Retinal pigment epithelial cell (primary cell): ENCODE data around the gene GAL3ST1.
"Not testable (repeated sequence)": the region's sequence is repeated elsewhere in the genome, so short reads cannot be mapped to it uniquely, and the experiment has no call there.

Experiments used
- DNase-seq: peaks from one replicate; pipeline ENCODE4 v3.0.0-alpha.2; 2010; ENCODE audit warnings: low read depth
- H3K4me3 ChIP-seq: 2 replicates; pipeline ENCODE4 v1.5.1; 2011; ENCODE audit warnings: mild to moderate bottlenecking, low read length, control low read depth, moderate library complexity
- TF ChIP-seq, protein P1 (sequence below): conservative IDR thresholded peaks from 2 replicates; pipeline ENCODE4 v1.5.1; 2011; ENCODE audit warnings: low read depth, low read length, control low read depth, inconsistent platforms

GAL3ST1 gene

GRCh38 chr22:30574095-30574981, at the start of gene GAL3ST1:
Gene GAL3ST1, minus strand, starts transcription at chr22:30574665. Its CDS starts 17,273 bp downstream, at chr22:30557392.
- TF ChIP-seq, protein P1, sequence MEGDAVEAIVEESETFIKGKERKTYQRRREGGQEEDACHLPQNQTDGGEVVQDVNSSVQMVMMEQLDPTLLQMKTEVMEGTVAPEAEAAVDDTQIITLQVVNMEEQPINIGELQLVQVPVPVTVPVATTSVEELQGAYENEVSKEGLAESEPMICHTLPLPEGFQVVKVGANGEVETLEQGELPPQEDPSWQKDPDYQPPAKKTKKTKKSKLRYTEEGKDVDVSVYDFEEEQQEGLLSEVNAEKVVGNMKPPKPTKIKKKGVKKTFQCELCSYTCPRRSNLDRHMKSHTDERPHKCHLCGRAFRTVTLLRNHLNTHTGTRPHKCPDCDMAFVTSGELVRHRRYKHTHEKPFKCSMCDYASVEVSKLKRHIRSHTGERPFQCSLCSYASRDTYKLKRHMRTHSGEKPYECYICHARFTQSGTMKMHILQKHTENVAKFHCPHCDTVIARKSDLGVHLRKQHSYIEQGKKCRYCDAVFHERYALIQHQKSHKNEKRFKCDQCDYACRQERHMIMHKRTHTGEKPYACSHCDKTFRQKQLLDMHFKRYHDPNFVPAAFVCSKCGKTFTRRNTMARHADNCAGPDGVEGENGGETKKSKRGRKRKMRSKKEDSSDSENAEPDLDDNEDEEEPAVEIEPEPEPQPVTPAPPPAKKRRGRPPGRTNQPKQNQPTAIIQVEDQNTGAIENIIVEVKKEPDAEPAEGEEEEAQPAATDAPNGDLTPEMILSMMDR, result no peak
- H3K4me3 ChIP-seq, result peak within 1 kb of the TSS; percentile 29
- DNase-seq, result no peak

- not testable (repeated sequence) for DNase-seq, H3K4me3 ChIP-seq
These were observed 45.4 kb upstream of the GAL3ST1 start for GRCh38 chr22:30619909-30620308.

DNA sequence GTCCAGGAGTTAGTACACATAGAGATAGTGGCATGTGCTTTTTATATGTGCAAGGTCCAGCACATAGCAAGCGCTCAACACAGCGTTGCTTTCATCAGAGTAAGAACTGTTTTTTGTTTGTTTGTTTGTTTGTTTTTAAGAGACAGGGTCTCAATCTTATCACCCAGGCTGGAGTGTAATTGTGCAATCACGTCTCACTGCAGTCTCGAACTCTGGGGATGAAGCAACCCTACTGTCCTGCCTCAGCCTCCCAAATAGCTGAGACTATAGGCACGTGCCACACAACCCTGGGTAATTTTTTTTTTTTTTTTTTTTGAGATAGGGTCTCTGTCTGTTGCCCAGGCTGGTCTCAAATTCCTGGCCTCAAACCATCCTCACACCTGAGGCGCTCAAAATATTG, 43.4 kb upstream of the GAL3ST1 start:
- H3K4me3 ChIP-seq, result no peak overlapping the region
- no peak for DNase-seq
- TF ChIP-seq, protein P1, result no peak

- DNase-seq, result no peak
- no peak overlapping the region for H3K4me3 ChIP-seq
- TF ChIP-seq, protein P1, result no peak
These were observed 41.1 kb upstream of the GAL3ST1 start for GRCh38 chr22:30615543-30615954.

GRCh38 chr22:30614879-30615278, 40.4 kb upstream of the GAL3ST1 start:
- DNase-seq, result no peak
- TF ChIP-seq, protein P1, result no peak

DNA sequence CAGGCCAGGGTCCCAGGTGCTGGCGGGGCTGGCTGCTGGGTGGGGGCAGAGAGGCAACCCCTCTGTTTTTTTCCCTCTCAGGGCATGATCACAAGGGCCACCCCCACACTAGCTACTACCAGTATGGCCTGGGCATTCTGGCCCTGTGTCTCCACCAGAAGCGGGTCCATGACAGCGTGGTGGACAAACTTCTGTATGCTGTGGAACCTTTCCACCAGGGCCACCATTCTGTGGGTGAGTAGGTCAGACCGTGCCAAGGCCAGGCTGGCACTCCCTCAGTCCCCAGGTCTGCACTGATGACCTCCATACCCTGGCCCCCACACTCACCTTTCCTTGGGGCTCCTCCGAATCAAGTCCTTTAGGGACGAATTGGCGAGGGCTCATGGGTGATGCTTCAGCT, 39.8 kb upstream of the GAL3ST1 start:
- TF ChIP-seq, protein P1, result no peak
- DNase-seq, result no peak
- H3K4me3 ChIP-seq, result no peak overlapping the region

More at GRCh38 chr22:30614879-30615278, 40.4 kb upstream of the GAL3ST1 start:
- H3K4me3 ChIP-seq, result no peak overlapping the region

DNA sequence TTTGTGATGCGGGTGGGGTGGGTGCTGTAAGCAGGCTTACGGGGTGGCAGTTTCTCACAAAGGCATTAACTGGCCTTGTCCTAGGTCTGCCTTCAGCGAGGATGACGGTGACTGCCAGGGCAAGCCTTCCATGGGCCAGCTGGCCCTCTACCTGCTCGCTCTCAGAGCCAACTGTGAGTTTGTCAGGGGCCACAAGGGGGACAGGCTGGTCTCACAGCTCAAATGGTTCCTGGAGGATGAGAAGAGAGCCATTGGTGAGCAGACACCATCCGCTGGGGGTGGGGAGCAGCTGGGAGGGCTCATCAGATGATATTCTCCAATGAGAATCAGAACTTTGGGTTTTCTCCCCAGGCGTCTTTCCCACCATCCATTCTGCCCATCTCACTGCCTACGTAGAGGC, 38.3 kb upstream of the GAL3ST1 start:
- no peak overlapping the region for H3K4me3 ChIP-seq
- TF ChIP-seq, protein P1, result no peak
- no peak for DNase-seq
